HFF-Myc (cell line): ENCODE measurements around the gene PRR16.
A peak's percentile ranks its signal among the peaks of the same experiment; 100 is the strongest.

ENCODE experiments used
- DNase-seq: peaks from one replicate; pipeline ENCODE4 v3.0.0-alpha.2; 2011; ENCODE audit warnings: low read depth; ENCODE audit errors: extremely low read depth
- H3K4me3 ChIP-seq: replicated peaks from 2 replicates; pipeline ENCODE4 v1.5.1; 2011; ENCODE audit warnings: low read depth, mild to moderate bottlenecking, control low read depth, low read length
- CTCF ChIP-seq: IDR thresholded peaks from 2 replicates; pipeline ENCODE4 v1.5.1; 2012; ENCODE audit warnings: mild to moderate bottlenecking, low read depth, low read length, control low read depth; ENCODE audit errors: missing control alignments

Gene PRR16

GRCh38 chr5:120528609-120529008 lies 64.5 kb downstream of the PRR16 start:
- H3K4me3 ChIP-seq, result no peak overlapping the region
- DNase-seq, result no peak
- TF ChIP-seq CTCF, result no peak

GRCh38 chr5:120529386-120529785 lies 65.3 kb downstream of the PRR16 start:
- H3K4me3 ChIP-seq, result no peak overlapping the region
- no peak for TF ChIP-seq CTCF

GRCh38 chr5:120531215-120531614 lies 67.1 kb downstream of the PRR16 start:
- TF ChIP-seq CTCF, result no peak
- no peak for DNase-seq
- no peak overlapping the region for H3K4me3 ChIP-seq

More at GRCh38 chr5:120529386-120529785, 65.3 kb downstream of the PRR16 start:
- no peak for DNase-seq

- TF ChIP-seq CTCF, result peak; percentile 35
- H3K4me3 ChIP-seq, result no peak overlapping the region
- no peak for DNase-seq
Measured at GRCh38 chr5:120532835-120533234, 68.7 kb downstream of the PRR16 start.

GRCh38 chr5:120533581-120533980 lies 69.5 kb downstream of the PRR16 start:
- no peak overlapping the region for H3K4me3 ChIP-seq
- no peak for DNase-seq
- TF ChIP-seq CTCF, result no peak

GRCh38 chr5:120535900-120536299 lies 71.8 kb downstream of the PRR16 start:
- no peak overlapping the region for H3K4me3 ChIP-seq
- no peak for DNase-seq
- no peak for TF ChIP-seq CTCF

- DNase-seq, result no peak
Measured at GRCh38 chr5:120538149-120538548, 74.0 kb downstream of the PRR16 start.

More at GRCh38 chr5:120538149-120538548, 74.0 kb downstream of the PRR16 start:
- no peak overlapping the region for H3K4me3 ChIP-seq
- no peak for TF ChIP-seq CTCF
